Dedifferentiated amniotic fluid mesenchymal stem cell (primary cell): Measurements from ENCODE around the gene TSPY8.
"Not testable (repeated sequence)": the region's sequence is repeated elsewhere in the genome, so short reads cannot be mapped to it uniquely, and the experiment has no call there.

Source experiments
- DNase-seq: peaks from one replicate; pipeline ENCODE4 v3.0.0-alpha.2; 2016; ENCODE audit errors: extremely low spot score

The TSPY8 gene, protein sequence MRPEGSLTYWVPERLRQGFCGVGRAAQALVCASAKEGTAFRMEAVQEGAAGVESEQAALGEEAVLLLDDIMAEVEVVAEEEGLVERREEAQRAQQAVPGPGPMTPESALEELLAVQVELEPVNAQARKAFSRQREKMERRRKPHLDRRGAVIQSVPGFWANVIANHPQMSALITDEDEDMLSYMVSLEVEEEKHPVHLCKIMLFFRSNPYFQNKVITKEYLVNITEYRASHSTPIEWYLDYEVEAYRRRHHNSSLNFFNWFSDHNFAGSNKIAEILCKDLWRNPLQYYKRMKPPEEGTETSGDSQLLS

DNA sequence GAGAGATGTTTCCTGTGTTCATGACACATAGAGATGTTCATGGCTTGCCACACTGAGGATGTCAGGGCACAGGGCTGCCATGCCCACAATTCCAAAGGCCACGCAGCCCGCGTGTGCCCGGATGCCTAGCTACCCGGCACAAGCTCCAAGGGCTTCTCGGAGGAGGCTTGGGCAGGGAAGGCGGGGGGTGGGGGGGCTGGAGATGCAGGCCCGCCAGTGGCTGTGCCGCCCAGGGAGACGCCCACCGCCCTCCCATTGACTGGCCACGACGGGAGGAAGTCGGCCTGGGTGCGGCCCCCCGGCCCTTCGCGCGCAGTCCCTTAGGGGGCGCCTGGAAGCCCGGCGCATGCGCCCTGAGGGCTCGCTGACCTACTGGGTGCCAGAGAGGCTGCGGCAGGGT lies at the start of gene TSPY8:
Gene TSPY8 (plus strand): TSS at position 301 of the 400 bp plus-strand sequence. CDS start 46 bp downstream, at position 347.
- not testable (repeated sequence) for DNase-seq

DNA sequence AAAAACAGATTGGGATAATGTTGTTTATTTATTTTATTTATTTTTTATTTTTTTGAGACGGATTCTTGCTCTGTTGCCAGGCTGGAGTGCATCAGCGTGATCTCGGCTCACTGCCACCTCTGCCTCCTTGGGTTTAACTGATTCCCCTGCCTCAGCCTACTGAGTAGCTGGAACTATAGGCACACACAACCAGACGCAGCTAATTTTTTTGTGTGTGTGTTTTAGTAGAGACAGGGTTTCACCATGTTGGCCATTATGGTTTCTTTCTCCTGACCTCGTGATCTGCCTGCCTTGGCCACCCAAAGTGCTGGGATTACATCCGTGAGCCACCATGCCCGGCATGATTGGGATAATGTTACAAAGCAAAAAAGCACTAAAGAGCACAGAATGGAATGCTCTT lies 36.6 kb upstream of the TSPY8 start:
- DNase-seq = no peak

DNA sequence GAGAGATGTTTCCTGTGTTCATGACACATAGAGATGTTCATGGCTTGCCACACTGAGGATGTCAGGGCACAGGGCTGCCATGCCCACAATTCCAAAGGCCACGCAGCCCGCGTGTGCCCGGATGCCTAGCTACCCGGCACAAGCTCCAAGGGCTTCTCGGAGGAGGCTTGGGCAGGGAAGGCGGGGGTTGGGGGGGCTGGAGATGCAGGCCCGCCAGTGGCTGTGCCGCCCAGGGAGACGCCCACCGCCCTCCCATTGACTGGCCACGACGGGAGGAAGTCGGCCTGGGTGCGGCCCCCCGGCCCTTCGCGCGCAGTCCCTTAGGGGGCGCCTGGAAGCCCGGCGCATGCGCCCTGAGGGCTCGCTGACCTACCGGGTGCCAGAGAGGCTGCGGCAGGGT lies 20.4 kb upstream of the TSPY8 start, which contains the start of gene TSPY4:
Gene TSPY4 (plus strand): TSS at position 301 of the 400 bp plus-strand sequence. CDS start 46 bp downstream, at position 347.
- DNase-seq = not testable (repeated sequence)

DNA sequence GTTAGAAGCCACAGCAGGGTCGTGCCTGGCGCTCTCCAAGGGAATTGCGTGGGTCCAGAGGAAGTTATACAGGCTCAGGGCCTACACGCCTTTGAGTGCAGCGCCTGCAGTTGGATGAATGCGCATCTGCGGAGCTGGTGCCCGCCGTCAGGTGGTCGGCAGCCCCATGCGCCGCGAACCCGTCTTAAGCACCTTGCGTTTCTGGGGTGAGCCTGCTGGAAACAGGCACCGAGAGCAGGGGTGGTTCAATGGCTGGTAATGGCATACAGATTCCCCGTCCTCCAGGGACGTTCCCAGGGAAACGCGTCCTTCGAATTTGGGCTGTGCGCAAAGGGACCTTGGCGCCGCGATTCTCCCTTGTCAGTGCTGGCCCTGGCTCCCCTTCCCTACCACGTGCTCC lies 38.9 kb downstream of the TSPY8 start:
- not testable (repeated sequence) for DNase-seq

DNA sequence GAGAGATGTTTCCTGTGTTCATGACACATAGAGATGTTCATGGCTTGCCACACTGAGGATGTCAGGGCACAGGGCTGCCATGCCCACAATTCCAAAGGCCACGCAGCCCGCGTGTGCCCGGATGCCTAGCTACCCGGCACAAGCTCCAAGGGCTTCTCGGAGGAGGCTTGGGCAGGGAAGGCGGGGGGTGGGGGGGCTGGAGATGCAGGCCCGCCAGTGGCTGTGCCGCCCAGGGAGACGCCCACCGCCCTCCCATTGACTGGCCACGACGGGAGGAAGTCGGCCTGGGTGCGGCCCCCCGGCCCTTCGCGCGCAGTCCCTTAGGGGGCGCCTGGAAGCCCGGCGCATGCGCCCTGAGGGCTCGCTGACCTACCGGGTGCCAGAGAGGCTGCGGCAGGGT lies 40.5 kb downstream of the TSPY8 start, which contains the start of gene TSPY3:
Gene TSPY3 (plus strand): TSS at position 301 of the 400 bp plus-strand sequence. CDS start 46 bp downstream, at position 347.
- not testable (repeated sequence) for DNase-seq
